HG03039 (cell line): ENCODE data around the gene GOLT1A.

Experiments used
- ATAC-seq: cut with Tn5 transposase; IDR thresholded peaks from one replicate; pipeline ENCODE4 v1.9.1; 2021; ENCODE audit warnings: mild to moderate bottlenecking, moderate library complexity; ENCODE audit not compliant: unreplicated experiment

The GOLT1A gene

GRCh38 chr1:204219971-204220616 is 6.3 kb upstream of the GOLT1A start:
- no peak for ATAC-seq

GRCh38 chr1:204218552-204218951 is 4.8 kb upstream of the GOLT1A start:
- ATAC-seq = no peak

GRCh38 chr1:204217648-204218000 is 3.8 kb upstream of the GOLT1A start:
- ATAC-seq = no peak

GRCh38 chr1:204216880-204217647 is 3.3 kb upstream of the GOLT1A start:
- no peak for ATAC-seq

- no peak for ATAC-seq
These were observed 2.4 kb upstream of the GOLT1A start for GRCh38 chr1:204216236-204216635.

GRCh38 chr1:204212715-204213114 is 1.1 kb downstream of the GOLT1A start:
- no peak for ATAC-seq

- ATAC-seq = no peak
These were observed 2.7 kb downstream of the GOLT1A start for GRCh38 chr1:204211046-204211445.

- ATAC-seq = no peak
These were observed 6.6 kb downstream of the GOLT1A start for GRCh38 chr1:204207136-204207616.

- ATAC-seq = no peak
These were observed 7.7 kb downstream of the GOLT1A start for GRCh38 chr1:204206121-204206520.

- no peak for ATAC-seq
These were observed 8.3 kb downstream of the GOLT1A start for GRCh38 chr1:204205486-204205885.

- no peak for ATAC-seq
These were observed 8.8 kb downstream of the GOLT1A start for GRCh38 chr1:204204944-204205343.

GRCh38 chr1:204203206-204203767 is 10.5 kb downstream of the GOLT1A start:
- ATAC-seq = no peak

GRCh38 chr1:204202481-204202880 is 11.3 kb downstream of the GOLT1A start:
- no peak for ATAC-seq

GRCh38 chr1:204201348-204202040 is 12.3 kb downstream of the GOLT1A start:
- ATAC-seq = no peak

GRCh38 chr1:204199579-204199978 is 14.2 kb downstream of the GOLT1A start:
- no peak for ATAC-seq

GRCh38 chr1:204198348-204199340 is 15.1 kb downstream of the GOLT1A start:
- ATAC-seq = no peak

- ATAC-seq = no peak
These were observed 16.7 kb downstream of the GOLT1A start for GRCh38 chr1:204197068-204197467.

- ATAC-seq = no peak
These were observed 17.6 kb downstream of the GOLT1A start, which contains the start of gene KISS1 for GRCh38 chr1:204196068-204196795. KISS1 (minus strand) TSS chr1:204196491; CDS start chr1:204192876, 3,615 bp downstream.

GRCh38 chr1:204194771-204195170 is 19.0 kb downstream of the GOLT1A start:
- no peak for ATAC-seq

GRCh38 chr1:204194080-204194479 is 19.7 kb downstream of the GOLT1A start:
- no peak for ATAC-seq
